ENCODE data around the gene POU6F2. TPM values are rescaled to one million over a fixed set of nuclear protein-coding genes. Genes with fewer than 3 reads are reported as not detected.

POU6F2 gene
- total and polyA plus RNA-seq, 2 experiments from 2014 or later = 7.2 to 7.3 TPM

- TF ChIP-seq REST (IDR thresholded peaks at IDR 0.05; ENCODE audit: unreplicated experiment) (no peak), NANOG (IDR thresholded peaks at IDR 0.05; ENCODE audit: borderline replicate concordance) (no peak), EZH2phosphoT487 (IDR thresholded peaks at IDR 0.05; ENCODE audit: unreplicated experiment) (no peak), EZH2 (IDR thresholded peaks at IDR 0.05; ENCODE audit: low read depth, unreplicated experiment) (no peak), POLR2AphosphoS5 (IDR thresholded peaks at IDR 0.05; ENCODE audit: low read depth) (no peak), ETS1 (IDR thresholded peaks at IDR 0.05) (no peak), STAT1 (IDR thresholded peaks at IDR 0.05; ENCODE audit: unreplicated experiment) (no peak), ZNF114 (CRISPR knock-in tag; IDR thresholded peaks at IDR 0.05) (no peak), JUNB (IDR thresholded peaks at IDR 0.05; ENCODE audit: unreplicated experiment) (no peak)
These were observed 23.7 kb upstream of the POU6F2 start (continued) for GRCh38 chr7:38953971-38954370.

- no peak overlapping the region for H3K27ac ChIP-seq (ENCODE audit: low read depth)
- ATAC-seq (no peak), DNase-seq (ENCODE audit: low spot score) (no peak)
- no peaks in the 10 kb centered on the region for H3K79me2 ChIP-seq (replicated peaks; ENCODE audit: insufficient read depth)
- no peaks in the 10 kb centered on the region for H3F3A ChIP-seq (replicated peaks; ENCODE audit: low read depth)
- no peak overlapping the region for H2AFZ ChIP-seq
- H3K4me2 ChIP-seq = no peak overlapping the region
- H3K4me3 Mint-ChIP-seq = no peak overlapping the region
- peaks cover 4% of the 10 kb centered on the region for H3K27me3 Mint-ChIP-seq (ENCODE audit: insufficient read depth, low read depth, poor library complexity)
- 0 out of 3 replicates have a peak, but pooled peaks cover 2% of the 10 kb centered on the region for H3K4me1 Mint-ChIP-seq
- no peaks in the 10 kb centered on the region for H3K9me3 Mint-ChIP-seq
- no peak overlapping the region for H3K27ac Mint-ChIP-seq
- H3K4me1 ChIP-seq (ENCODE audit: insufficient read depth) = no peaks in the 10 kb centered on the region
- no peaks in the 10 kb centered on the region for H3K27me3 ChIP-seq (ENCODE audit: insufficient read depth)
- no peaks in the 10 kb centered on the region for H3K9me2 ChIP-seq (ENCODE audit: insufficient read depth)
- no peak overlapping the region for H3K4me3 ChIP-seq
- H3K36me3 ChIP-seq (ENCODE audit: insufficient read depth) = no peaks in the 10 kb centered on the region
- H3K36me3 Mint-ChIP-seq (ENCODE audit: low read depth) = no peaks in the 10 kb centered on the region
- no peaks in the 10 kb centered on the region for H4K20me1 ChIP-seq (replicated peaks; ENCODE audit: insufficient read depth)
- TF ChIP-seq JUNB (IDR thresholded peaks at IDR 0.05; ENCODE audit: unreplicated experiment) (no peak), ZNF331 (CRISPR knock-in tag; IDR thresholded peaks at IDR 0.05; ENCODE audit: low read depth) (no peak), ZNF462 (CRISPR knock-in tag; IDR thresholded peaks at IDR 0.05) (no peak), CREB1 (CRISPR knock-in tag; IDR thresholded peaks at IDR 0.05; ENCODE audit: low read depth) (no peak), POLR2AphosphoS5 (IDR thresholded peaks at IDR 0.05; ENCODE audit: low read depth) (no peak), ZNF114 (CRISPR knock-in tag; IDR thresholded peaks at IDR 0.05) (no peak), ETS1 (IDR thresholded peaks at IDR 0.05) (no peak), STAT1 (IDR thresholded peaks at IDR 0.05; ENCODE audit: unreplicated experiment) (no peak), EZH2phosphoT487 (IDR thresholded peaks at IDR 0.05; ENCODE audit: unreplicated experiment) (no peak)
These were observed 21.8 kb upstream of the POU6F2 start for GRCh38 chr7:38955892-38956291.

Measured in GM23338 (cell line).